H1 (cell line): ENCODE measurements around the gene CLEC1A. TPM values are rescaled to one million over a fixed set of nuclear protein-coding genes. Genes with fewer than 3 reads are reported as not detected.

Experiments used
- CTCF ChIA-PET: fragments of 300-600 bp; sonication (Branson Sonifier 250); formaldehyde crosslinking; loops from one replicate; lab custom pipeline; 2021; ENCODE audit not compliant: partially characterized antibody; lab: Charles Lee
- POLR2A ChIA-PET: fragments of 300-600 bp; sonication (Branson Sonifier 250); formaldehyde crosslinking; loops from one replicate; lab custom pipeline; 2021; ENCODE audit warnings: inconsistent platforms; ENCODE audit not compliant: partially characterized antibody; lab: Charles Lee
- DNase-seq, 2 experiments: peaks; one replicate each; pipeline versions ENCODE4 v3.0.0 to v3.0.0-alpha.2; 2010 to 2022; ENCODE audit warnings: low spot score in 2 of 2, low read depth in 1 of 2, mixed read lengths in 1 of 2
- FAIRE-seq: peaks from 2 replicates; lab custom pipeline; 2011; peaks lifted over from hg19 to GRCh38; lab: Jason Lieb, UNC
- H2AFZ ChIP-seq: 2 replicates; pipeline ENCODE4 v1.8.1; 2012; ENCODE audit warnings: low read length, inconsistent platforms
- H2AK5ac ChIP-seq: 2 replicates; pipeline ENCODE4 v1.6.1; 2013; ENCODE audit warnings: low read depth, low read length
- H2BK120ac ChIP-seq: replicated peaks from 2 replicates; pipeline ENCODE3; 2013; ENCODE audit warnings: low read depth, low read length, inconsistent platforms
- H2BK12ac ChIP-seq: 2 replicates; pipeline ENCODE4 v1.6.1; 2013; ENCODE audit warnings: low read depth, low read length
- H2BK15ac ChIP-seq: 2 replicates; pipeline ENCODE4 v1.6.1; 2013; ENCODE audit warnings: low read length
- H2BK20ac ChIP-seq: 2 replicates; pipeline ENCODE4 v1.6.1; 2013; ENCODE audit warnings: low read length
- H2BK5ac ChIP-seq: 2 replicates; pipeline ENCODE4 v1.6.1; 2013; ENCODE audit warnings: low read depth, low read length
- H3K14ac ChIP-seq: 2 replicates; pipeline ENCODE4 v1.6.1; 2013; ENCODE audit warnings: inconsistent platforms; ENCODE audit not compliant: insufficient read length
- H3K18ac ChIP-seq: 2 replicates; pipeline ENCODE4 v1.6.1; 2013; ENCODE audit warnings: low read length; ENCODE audit errors: extremely low read depth
- H3K23ac ChIP-seq: 2 replicates; pipeline ENCODE4 v1.6.1; 2013; ENCODE audit warnings: inconsistent platforms; ENCODE audit not compliant: insufficient read length
- H3K23me2 ChIP-seq: 2 replicates; pipeline ENCODE4 v1.6.1; 2013; ENCODE audit warnings: low read depth, low read length
- H3K27ac ChIP-seq: 2 replicates; pipeline ENCODE4 v1.6.1; 2011; ENCODE audit warnings: low read depth, low read length, inconsistent platforms
- H3K27me3 ChIP-seq, 4 experiments: replicated peaks in 1 of 4; 1 replicate in 1 of 4; 2 replicates in 3 of 4; pipeline versions ENCODE4 v1.6.1 to v1.8.1; 2011 to 2013; ENCODE audit warnings: low read length in 3 of 4, mild to moderate bottlenecking in 3 of 4, inconsistent platforms in 2 of 4, mixed read lengths in 2 of 4, moderate library complexity in 1 of 4; ENCODE audit not compliant: control insufficient read depth in 3 of 4, insufficient read depth in 3 of 4; ENCODE audit errors: extremely low read depth in 1 of 4
- H3K36me3 ChIP-seq, 4 experiments: 2 replicates each; pipeline versions ENCODE4 v1.6.1 to v1.8.1; 2011 to 2013; ENCODE audit warnings: mild to moderate bottlenecking in 4 of 4, low read length in 3 of 4, moderate library complexity in 2 of 4, control low read depth in 1 of 4, inconsistent platforms in 1 of 4; ENCODE audit not compliant: insufficient read depth in 4 of 4, control insufficient read depth in 2 of 4
- H3K4ac ChIP-seq: replicated peaks from 2 replicates; pipeline ENCODE3; 2013; ENCODE audit warnings: low read length, low read depth, mixed read lengths, inconsistent platforms; ENCODE audit not compliant: insufficient read length
- H3K4me1 ChIP-seq, 4 experiments: replicated peaks in 1 of 4; 1 replicate in 1 of 4; 2 replicates in 3 of 4; pipeline versions ENCODE4 v1.6.1 to v1.8.1; 2011 to 2013; ENCODE audit warnings: low read length in 3 of 4, inconsistent platforms in 2 of 4, mixed read lengths in 1 of 4; ENCODE audit not compliant: insufficient read depth in 4 of 4, control insufficient read depth in 3 of 4
- H3K4me2 ChIP-seq, 2 experiments: 2 replicates each; pipeline versions ENCODE4 v1.6.1 to v1.8.1; 2011 to 2013; ENCODE audit warnings: low read depth in 2 of 2, low read length in 2 of 2, control low read depth in 1 of 2, inconsistent platforms in 1 of 2, mild to moderate bottlenecking in 1 of 2; ENCODE audit not compliant: insufficient read depth in 1 of 2
- H3K4me3 ChIP-seq, 4 experiments: fragments of 200-600, 300-600 bp in 1 of 4; sonication (generic), shearing (Covaris generic), sonication (Bioruptor Twin) in 1 of 4; 2 replicates each; pipeline versions ENCODE4 v1.5.1 to v1.8.1; 2011 to 2016; ENCODE audit warnings: low read length in 4 of 4, low read depth in 3 of 4, control low read depth in 2 of 4, inconsistent platforms in 2 of 4, mild to moderate bottlenecking in 2 of 4, mixed read lengths in 1 of 4, moderate library complexity in 1 of 4; ENCODE audit not compliant: insufficient read depth in 2 of 4; ENCODE audit errors: extremely low read depth in 1 of 4
- H3K56ac ChIP-seq: replicated peaks from 2 replicates; pipeline ENCODE3; 2013; ENCODE audit warnings: low read depth, mild to moderate bottlenecking, mixed read lengths, low read length, inconsistent platforms; ENCODE audit not compliant: insufficient read length
- H3K79me1 ChIP-seq: 2 replicates; pipeline ENCODE4 v1.6.1; 2013; ENCODE audit warnings: low read depth, low read length, control low read depth
- H3K79me2 ChIP-seq, 2 experiments: 2 replicates each; pipeline versions ENCODE4 v1.6.1 to v1.8.1; 2012 to 2013; ENCODE audit warnings: low read length in 2 of 2, mild to moderate bottlenecking in 2 of 2, inconsistent platforms in 1 of 2; ENCODE audit not compliant: insufficient read depth in 2 of 2, control insufficient read depth in 1 of 2
- H3K9ac ChIP-seq, 4 experiments: replicated peaks in 1 of 4; 1 replicate in 1 of 4; 2 replicates in 3 of 4; pipeline versions ENCODE4 v1.6.1 to v1.8.1; 2011 to 2013; ENCODE audit warnings: low read depth in 3 of 4, low read length in 3 of 4, control low read depth in 2 of 4, mild to moderate bottlenecking in 2 of 4, moderate library complexity in 2 of 4, inconsistent platforms in 1 of 4; ENCODE audit errors: extremely low read depth in 1 of 4
- H3K9me3 ChIP-seq, 2 experiments: 2 replicates each; pipeline versions ENCODE4 v1.6.1 to v1.8.1; 2012 to 2013; ENCODE audit warnings: mild to moderate bottlenecking in 2 of 2, moderate library complexity in 2 of 2, control low read depth in 1 of 2, inconsistent platforms in 1 of 2, low read depth in 1 of 2, low read length in 1 of 2, mixed read lengths in 1 of 2; ENCODE audit not compliant: insufficient read depth in 2 of 2
- H4K20me1 ChIP-seq, 2 experiments: replicated peaks in 1 of 2; 2 replicates each; pipeline versions ENCODE3 to v1.8.1; 2011 to 2013; ENCODE audit warnings: inconsistent platforms in 2 of 2, low read length in 2 of 2, mild to moderate bottlenecking in 1 of 2; ENCODE audit not compliant: insufficient read depth in 2 of 2, control insufficient read depth in 1 of 2
- H4K5ac ChIP-seq: 2 replicates; pipeline ENCODE4 v1.6.1; 2013; ENCODE audit warnings: low read length, low read depth, mixed read lengths, inconsistent platforms; ENCODE audit not compliant: insufficient read length
- H4K8ac ChIP-seq: 2 replicates; pipeline ENCODE4 v1.8.0; 2013; ENCODE audit warnings: mild to moderate bottlenecking, moderate library complexity, low read length, inconsistent platforms; ENCODE audit not compliant: insufficient read depth; ENCODE audit errors: extremely low read depth
- H4K91ac ChIP-seq: replicated peaks from 2 replicates; pipeline ENCODE3; 2013; ENCODE audit warnings: low read length, mixed read lengths, inconsistent platforms; ENCODE audit not compliant: insufficient read length
- BCL11A ChIP-seq, 2 experiments: IDR thresholded peaks; one replicate each; pipeline ENCODE4 v1.6.1; 2011; ENCODE audit warnings: low read depth in 2 of 2, low read length in 2 of 2, mild to moderate bottlenecking in 2 of 2
- CBX8 ChIP-seq: fragments of 300-800, 300-1000 bp; sonication (generic); IDR thresholded peaks from 2 replicates; pipeline ENCODE4 v1.7.1; 2016; ENCODE audit warnings: low read depth, low read length, borderline replicate concordance
- E2F6 ChIP-seq: IDR thresholded peaks from 2 replicates; pipeline ENCODE4 v1.6.1; 2012; ENCODE audit warnings: inconsistent platforms
- KDM4A ChIP-seq: IDR thresholded peaks from one replicate; pipeline ENCODE4 v1.7.1; 2012; ENCODE audit warnings: low read depth, mild to moderate bottlenecking, moderate library complexity, low read length, inconsistent platforms; ENCODE audit not compliant: severe bottlenecking
- POLR2AphosphoS5 ChIP-seq: IDR thresholded peaks from 2 replicates; pipeline ENCODE4 v1.6.1; 2011; ENCODE audit warnings: low read depth, low read length
- SIN3A ChIP-seq, 2 experiments: IDR thresholded peaks in 1 of 2; conservative IDR thresholded peaks in 1 of 2; 2 replicates each; pipeline ENCODE4 v1.6.1; 2011 to 2012; ENCODE audit warnings: low read length in 2 of 2, improper control_type of control experiment in 1 of 2, low read depth in 1 of 2, mild to moderate bottlenecking in 1 of 2
- SP4 ChIP-seq: IDR thresholded peaks from 2 replicates; pipeline ENCODE4 v1.6.1; 2012; ENCODE audit warnings: low read length, inconsistent platforms
- TAF7 ChIP-seq: optimal IDR thresholded peaks from 2 replicates; pipeline ENCODE3; 2011; ENCODE audit warnings: low read depth, mild to moderate bottlenecking, inconsistent platforms, low read length, moderate library complexity, borderline replicate concordance
- USF2 ChIP-seq: IDR thresholded peaks from 2 replicates; pipeline ENCODE4 v1.6.1; 2011; ENCODE audit warnings: low read length, improper control_type of control experiment
- WGBS, 2 experiments: shearing (Covaris generic) in 1 of 2; methylation state at CpG; one replicate each; pipeline versions ENCODE4 v1.1.6 to v1.1.7; 2013 to 2015; ENCODE audit warnings: low lambda C conversion rate in 2 of 2, mixed read lengths in 2 of 2, inconsistent platforms in 1 of 2, low coverage in 1 of 2, missing lambda C conversion rate in 1 of 2; ENCODE audit not compliant: insufficient replicate concordance in 2 of 2, insufficient coverage in 1 of 2, insufficient read length in 1 of 2; ENCODE audit errors: extremely low coverage in 1 of 2, missing lambda C conversion rate in 1 of 2; 5-methylcytosine and 5-hydroxymethylcytosine counted together
- polyA plus RNA-seq, 7 experiments: library from polyadenylated mRNA; depleted of rRNA in 3 of 7; stranded (reverse) in 5 of 7; unstranded in 2 of 7; fragments of >200 nt in 5 of 7; fragments of 200-250 nt in 2 of 7; gene quantifications; 1 replicate in 5 of 7; 2 replicates in 1 of 7; 4 replicates in 1 of 7; pipeline versions ENCODE4 v1.2.1 to v1.2.3, GENCODE V29; 2011 to 2013; ENCODE audit warnings: missing spikeins in 2 of 7, mixed read lengths in 2 of 7
- total RNA-seq: library from RNA; stranded (reverse); fragmentation: NEBNext Ultra II Directional; extraction: Animal tissue kit (Norgen Biotek cat#: 25700); gene quantifications from 2 replicates; pipeline ENCODE4 v1.2.1, GENCODE V29; 2021

Gene CLEC1A
- total and polyA plus RNA-seq, 2 of the 8 experiments (the other 6 are each of a cell fraction or from before 2014, with no cell fraction given) = 0.20 TPM; not detected in 1

- ChIA-PET POLR2A (no interaction called here), CTCF (interaction anchor here (0.7 to 1.4 kb wide), 3 partner anchors 11 to 85 kb away, joined by 3 to 4 read pairs (median 3); no protein-coding TSS in a partner anchor)
- Histone ChIP-seq H2BK20ac (no peak overlapping the region), H3K9me3 (no peaks in the 10 kb centered on the region), H4K8ac (no peak overlapping the region), H2BK120ac (no peak overlapping the region), H3K79me1 (no peaks in the 10 kb centered on the region), H3K79me2 (no peaks in the 10 kb centered on the region), H4K20me1 (no peaks in the 10 kb centered on the region), H3K4ac (no peak overlapping the region), H3K23ac (no peak overlapping the region), H4K5ac (no peak overlapping the region), H3K4me1 (peaks cover 0 to 3% (median 1%) of the 10 kb centered on the region in 4 experiments; a peak in 3 of 7 replicates), H3K23me2 (no peaks in the 10 kb centered on the region), H2AK5ac (no peak overlapping the region), H2AFZ (no peak overlapping the region), H3K36me3 (no peaks in the 10 kb centered on the region), H4K91ac (no peak overlapping the region), H2BK15ac (no peak overlapping the region), H3K9ac (no peak overlapping the region), H3K27me3 (no peaks in the 10 kb centered on the region), H3K27ac (no peak overlapping the region), H2BK12ac (no peak overlapping the region), H2BK5ac (no peak overlapping the region), H3K4me3 (no peak overlapping the region), H3K14ac (no peak overlapping the region), H3K56ac (no peak overlapping the region), H3K18ac (no peak overlapping the region), H3K4me2 (no peak overlapping the region)
- FAIRE-seq = no peak
- 69% methylated on average over 6 of the region's 6 CpGs; no CpG with 5 or more reads in 1 of the 2 experiments for WGBS, 2 experiments
- no peak for TF ChIP-seq POLR2AphosphoS5
- TF ChIP-seq SIN3A (conservative IDR thresholded peaks at IDR 0.05 in 1 of 2, IDR thresholded peaks at IDR 0.05 in 1 of 2; ENCODE audit: low read depth in 1 of 2, low read length in 2 of 2) = no peak
- no peak for TF ChIP-seq USF2
- TF ChIP-seq BCL11A (IDR thresholded peaks at IDR 0.05; ENCODE audit: low read depth in 2 of 2, low read length in 2 of 2) = no peak
- TF ChIP-seq SP4 = no peak
- TF ChIP-seq CBX8 = no peak
- TF ChIP-seq TAF7 = no peak
- TF ChIP-seq E2F6 = no peak
- no peak for TF ChIP-seq KDM4A
- DNase-seq = no peak
Observed at GRCh38 chr12:10084733-10085132, 14.1 kb downstream of the CLEC1A start.
